GM18861 (cell line): ENCODE measurements around the gene SDK2.

Source experiments
- ATAC-seq: cut with Tn5 transposase; IDR thresholded peaks from one replicate; pipeline ENCODE4 v1.9.1; 2021; ENCODE audit not compliant: unreplicated experiment

Gene SDK2

GRCh38 chr17:73652886-73653480 is 8.7 kb upstream of the SDK2 start:
- no peak for ATAC-seq

GRCh38 chr17:73650617-73651200 is 6.5 kb upstream of the SDK2 start:
- no peak for ATAC-seq

- ATAC-seq, result no peak
Observed at GRCh38 chr17:73650140-73650539, 5.9 kb upstream of the SDK2 start.

GRCh38 chr17:73648974-73649373 is 4.7 kb upstream of the SDK2 start:
- ATAC-seq, result no peak

GRCh38 chr17:73648543-73648820 is 4.2 kb upstream of the SDK2 start:
- no peak for ATAC-seq

GRCh38 chr17:73647772-73648542 is 3.7 kb upstream of the SDK2 start:
- no peak for ATAC-seq

GRCh38 chr17:73647301-73647695 is 3.1 kb upstream of the SDK2 start:
- ATAC-seq, result no peak

- no peak for ATAC-seq
Observed at GRCh38 chr17:73646409-73647300, 2.4 kb upstream of the SDK2 start.

GRCh38 chr17:73645050-73645871 is 1.0 kb upstream of the SDK2 start:
- ATAC-seq, result no peak

- no peak for ATAC-seq
Observed at GRCh38 chr17:73643852-73644144, 447 bp downstream of the SDK2 start.

GRCh38 chr17:73643001-73643851 is 1.0 kb downstream of the SDK2 start:
- ATAC-seq, result no peak

- no peak for ATAC-seq
Observed at GRCh38 chr17:73642659-73643000, 1.6 kb downstream of the SDK2 start.

- ATAC-seq, result no peak
Observed at GRCh38 chr17:73641826-73642600, 2.2 kb downstream of the SDK2 start.

- no peak for ATAC-seq
Observed at GRCh38 chr17:73640691-73641090, 3.6 kb downstream of the SDK2 start.

GRCh38 chr17:73639932-73640331 is 4.3 kb downstream of the SDK2 start:
- no peak for ATAC-seq

GRCh38 chr17:73639322-73639721 is 4.9 kb downstream of the SDK2 start:
- no peak for ATAC-seq

GRCh38 chr17:73638556-73638955 is 5.7 kb downstream of the SDK2 start:
- no peak for ATAC-seq

- ATAC-seq, result no peak
Observed at GRCh38 chr17:73637866-73638265, 6.4 kb downstream of the SDK2 start.

- ATAC-seq, result no peak
Observed at GRCh38 chr17:73635101-73635817, 9.0 kb downstream of the SDK2 start.
